ENCODE results near the gene CLPTM1. TPM values are rescaled to one million over a fixed set of nuclear protein-coding genes. Genes with fewer than 3 reads are reported as not detected.

CLPTM1 gene
- total and polyA plus RNA-seq, 2 of the 8 experiments (the other 6 are each of a cell fraction or from before 2014, with no cell fraction given), result 84.8 to 108 TPM

GRCh38 chr19:45041125-45041524 lies 85.9 kb downstream of the CLPTM1 start:
- no peak for DNase-seq (ENCODE audit: low read depth in 1 of 2, low spot score in 2 of 2)
- WGBS, 2 experiments (ENCODE audit: extremely low coverage in 1 of 2, insufficient coverage in 1 of 2, insufficient read length in 1 of 2, insufficient replicate concordance in 2 of 2, low coverage in 1 of 2, low lambda C conversion rate in 2 of 2, missing lambda C conversion rate in 1 of 2), result 98% methylated on average over 4 of the region's 6 CpGs; no CpG with 5 or more reads in 1 of the 2 experiments
- FAIRE-seq, result no peak
- no peaks in the 10 kb centered on the region for H3K27me3 ChIP-seq (replicated peaks in 1 of 4; ENCODE audit: control insufficient read depth in 3 of 4, extremely low read depth in 1 of 4, insufficient read depth in 3 of 4, low read length in 3 of 4)
- H3K14ac ChIP-seq (ENCODE audit: insufficient read length), result no peak overlapping the region
- H3K23me2 ChIP-seq (ENCODE audit: low read depth, low read length), result peaks cover 2% of the 10 kb centered on the region
- H3K56ac ChIP-seq (replicated peaks; ENCODE audit: insufficient read length, low read depth, low read length), result no peak overlapping the region
- H4K20me1 ChIP-seq (replicated peaks in 1 of 2; ENCODE audit: control insufficient read depth in 1 of 2, insufficient read depth in 2 of 2, low read length in 2 of 2), result peaks cover 17 to 22% of the 10 kb centered on the region in 2 experiments
- H3K4ac ChIP-seq (replicated peaks; ENCODE audit: insufficient read length, low read depth, low read length), result no peak overlapping the region
- no peak overlapping the region for H4K91ac ChIP-seq (replicated peaks; ENCODE audit: insufficient read length, low read length)
- H4K8ac ChIP-seq (ENCODE audit: extremely low read depth, insufficient read depth, low read length), result no peak overlapping the region
- peaks cover 8 to 52% (median 28%) of the 10 kb centered on the region in 4 experiments for H3K36me3 ChIP-seq (ENCODE audit: control insufficient read depth in 2 of 4, insufficient read depth in 4 of 4, low read length in 3 of 4)
- H3K79me2 ChIP-seq (ENCODE audit: control insufficient read depth in 1 of 2, insufficient read depth in 2 of 2, low read length in 2 of 2), result peaks cover 10 to 43% of the 10 kb centered on the region in 2 experiments
- H3K4me2 ChIP-seq (ENCODE audit: insufficient read depth in 1 of 2, low read depth in 2 of 2, low read length in 2 of 2), result no peak overlapping the region
- H3K4me3 ChIP-seq (ENCODE audit: extremely low read depth in 1 of 4, insufficient read depth in 2 of 4, low read depth in 3 of 4, low read length in 4 of 4), result no peak overlapping the region
- H3K79me1 ChIP-seq (ENCODE audit: low read depth, low read length), result peaks cover 14% of the 10 kb centered on the region
- no peak overlapping the region for H2AK5ac ChIP-seq (ENCODE audit: low read depth, low read length)
- POLR2A ChIA-PET (ENCODE audit: partially characterized antibody), result interaction anchor here (1.1 to 2.0 kb wide), 4 partner anchors 26 to 51 kb away, joined by 3 to 4 read pairs (median 4); partner anchors contain the start of gene PPP1R37
- TF ChIP-seq, protein P1, sequence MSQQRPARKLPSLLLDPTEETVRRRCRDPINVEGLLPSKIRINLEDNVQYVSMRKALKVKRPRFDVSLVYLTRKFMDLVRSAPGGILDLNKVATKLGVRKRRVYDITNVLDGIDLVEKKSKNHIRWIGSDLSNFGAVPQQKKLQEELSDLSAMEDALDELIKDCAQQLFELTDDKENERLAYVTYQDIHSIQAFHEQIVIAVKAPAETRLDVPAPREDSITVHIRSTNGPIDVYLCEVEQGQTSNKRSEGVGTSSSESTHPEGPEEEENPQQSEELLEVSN (IDR thresholded peaks at IDR 0.05), result no peak
- TF ChIP-seq SP2 (IDR thresholded peaks at IDR 0.05; ENCODE audit: low read length) (no peak), MAFK (IDR thresholded peaks at IDR 0.05; ENCODE audit: low read depth, low read length) (no peak), EZH2 (IDR thresholded peaks at IDR 0.05; ENCODE audit: low read depth, low read length, severe bottlenecking) (no peak), FOSL1 (IDR thresholded peaks at IDR 0.05; ENCODE audit: insufficient read depth, low read depth, low read length) (no peak)
- no peak overlapping the region for H2BK15ac ChIP-seq (ENCODE audit: low read length)
- H3K18ac ChIP-seq (ENCODE audit: extremely low read depth, low read length), result no peak overlapping the region
- no peak overlapping the region for H2BK12ac ChIP-seq (ENCODE audit: low read depth, low read length)
- no peaks in the 10 kb centered on the region for H3K9me3 ChIP-seq (ENCODE audit: insufficient read depth in 2 of 2, low read depth in 1 of 2, low read length in 1 of 2)
- H2AFZ ChIP-seq (ENCODE audit: low read length), result no peak overlapping the region
- CTCF ChIA-PET (ENCODE audit: partially characterized antibody), result interaction anchor here (1.2 to 9.7 kb wide), 2 partner anchors 17 to 84 kb away, joined by 3 to 85 read pairs; no protein-coding TSS in a partner anchor
- H3K4me1 ChIP-seq (replicated peaks in 1 of 4; ENCODE audit: control insufficient read depth in 3 of 4, insufficient read depth in 4 of 4, low read length in 3 of 4), result peaks cover 0 to 7% (median 4%) of the 10 kb centered on the region in 4 experiments; a peak in 6 of 7 replicates
- no peak overlapping the region for H2BK20ac ChIP-seq (ENCODE audit: low read length)
- no peak overlapping the region for H2BK120ac ChIP-seq (replicated peaks; ENCODE audit: low read depth, low read length)
- H3K9ac ChIP-seq (replicated peaks in 1 of 4; ENCODE audit: extremely low read depth in 1 of 4, low read depth in 3 of 4, low read length in 3 of 4), result no peak overlapping the region
- no peak overlapping the region for H2BK5ac ChIP-seq (ENCODE audit: low read depth, low read length)
- no peak overlapping the region for H4K5ac ChIP-seq (ENCODE audit: insufficient read length, low read depth, low read length)
- no peak overlapping the region for H3K23ac ChIP-seq (ENCODE audit: insufficient read length)
- H3K27ac ChIP-seq (ENCODE audit: low read depth, low read length), result no peak overlapping the region
